ENCODE results near the gene PRAF2.

Gene PRAF2

GRCh38 chrX:49072712-49073095 is 1.1 kb downstream of the PRAF2 start:
- TF ChIP-seq CTCF (IDR thresholded peaks at IDR 0.05), result no peak

- TF ChIP-seq CTCF (IDR thresholded peaks at IDR 0.05), result no peak
Measured at GRCh38 chrX:49071877-49072711, 1.7 kb downstream of the PRAF2 start.

- no peak for TF ChIP-seq CTCF (IDR thresholded peaks at IDR 0.05)
Measured at GRCh38 chrX:49070988-49071387, 2.8 kb downstream of the PRAF2 start.

- no peak for TF ChIP-seq CTCF (IDR thresholded peaks at IDR 0.05)
Measured at GRCh38 chrX:49069038-49069437, 4.8 kb downstream of the PRAF2 start.

- TF ChIP-seq CTCF (IDR thresholded peaks at IDR 0.05), result no peak
Measured at GRCh38 chrX:49067285-49068120, 6.3 kb downstream of the PRAF2 start.

- TF ChIP-seq CTCF (IDR thresholded peaks at IDR 0.05), result no peak
Measured at GRCh38 chrX:49066690-49067089, 7.1 kb downstream of the PRAF2 start.

GRCh38 chrX:49066278-49066677 is 7.5 kb downstream of the PRAF2 start:
- TF ChIP-seq CTCF (IDR thresholded peaks at IDR 0.05), result no peak

Measured in LNCAP (cell line).